Embryonic facial prominence (tissue), 1 donor: ENCODE measurements around the gene DUSP18.
"Not testable (repeated sequence)": the region's sequence is repeated elsewhere in the genome, so short reads cannot be mapped to it uniquely, and the experiment has no call there.

Experiments used
- DNase-seq: peaks from one replicate; pipeline ENCODE4 v3.0.0-alpha.2; 2016; ENCODE audit errors: extremely low spot score

Gene DUSP18

DNA sequence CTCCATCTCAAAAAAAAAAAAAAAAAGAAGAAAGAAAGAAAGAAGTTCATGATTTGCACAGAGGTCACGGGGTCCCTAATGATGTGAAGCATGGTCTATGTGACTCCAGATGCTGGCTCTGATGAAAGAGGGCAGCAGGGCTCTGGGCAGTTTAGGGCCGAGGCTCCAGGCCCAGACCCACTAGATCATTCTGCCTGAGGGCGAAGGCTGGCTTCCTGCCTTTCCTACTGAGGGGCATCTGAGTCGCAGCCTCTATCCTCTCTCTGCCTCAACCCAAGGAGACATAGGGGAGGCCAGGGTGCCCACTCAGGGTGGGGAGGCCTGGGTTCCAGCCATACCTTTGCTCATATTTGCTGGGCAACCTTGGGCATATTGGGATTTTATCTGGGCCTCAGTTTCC lies 27.3 kb downstream of the DUSP18 start:
- DNase-seq: no peak

GRCh38 chr22:30637701-30638114 lies 30.0 kb downstream of the DUSP18 start:
- no peak for DNase-seq

GRCh38 chr22:30636226-30637077 lies 31.2 kb downstream of the DUSP18 start:
- DNase-seq: no peak

DNA sequence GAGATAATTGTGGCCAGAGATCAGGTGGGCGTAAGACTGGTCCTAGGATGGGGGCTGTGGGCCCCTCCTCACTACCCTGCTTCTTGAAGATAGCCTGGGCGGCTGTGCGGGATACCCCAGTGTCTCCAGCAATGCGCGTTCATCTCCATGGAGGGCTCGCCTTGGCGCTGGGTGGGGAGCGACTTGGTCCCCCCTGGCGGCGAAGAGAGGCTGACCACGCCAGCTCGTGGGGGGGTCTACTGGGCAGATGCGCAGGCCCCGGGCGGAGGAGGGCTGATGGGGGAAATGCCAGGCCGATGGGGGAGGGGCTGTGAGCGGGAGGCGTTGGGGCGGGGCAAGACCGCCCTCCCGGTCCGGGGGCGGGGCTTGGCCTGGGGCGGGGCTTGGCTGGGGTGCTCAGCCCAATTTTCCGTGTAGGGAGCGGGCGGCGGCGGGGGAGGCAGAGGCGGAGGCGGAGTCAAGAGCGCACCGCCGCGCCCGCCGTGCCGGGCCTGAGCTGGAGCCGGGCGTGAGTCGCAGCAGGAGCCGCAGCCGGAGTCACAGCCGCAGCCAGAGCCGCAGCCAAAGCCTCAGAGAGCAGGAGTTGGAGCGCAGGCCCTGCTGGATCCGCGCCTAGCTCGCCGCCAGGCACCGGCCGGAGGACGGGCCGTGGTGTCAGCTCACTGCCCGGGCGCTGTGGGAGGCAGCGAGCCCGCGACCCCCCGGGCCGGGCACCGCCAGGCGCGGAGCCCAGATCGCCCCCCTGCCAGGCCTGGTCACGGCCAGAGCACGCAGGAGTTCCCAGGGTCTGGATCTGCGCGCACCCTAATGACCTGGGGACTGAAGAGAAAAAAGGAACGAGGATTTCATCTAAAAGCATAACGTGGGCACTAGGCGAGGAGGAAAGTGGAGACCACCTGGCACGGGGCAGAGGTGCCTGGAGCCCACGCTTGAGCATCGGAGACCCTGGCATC lies 32.1 kb downstream of the DUSP18 start, which contains the start of gene SLC35E4:
TSS of gene SLC35E4 (plus strand) at position 509 of the 953 bp plus-strand sequence. CDS start 670 bp downstream, outside the sequence.
- DNase-seq: peak; percentile 73

GRCh38 chr22:30634471-30635233 lies 33.0 kb downstream of the DUSP18 start:
- peak; percentile 37 for DNase-seq

DNA sequence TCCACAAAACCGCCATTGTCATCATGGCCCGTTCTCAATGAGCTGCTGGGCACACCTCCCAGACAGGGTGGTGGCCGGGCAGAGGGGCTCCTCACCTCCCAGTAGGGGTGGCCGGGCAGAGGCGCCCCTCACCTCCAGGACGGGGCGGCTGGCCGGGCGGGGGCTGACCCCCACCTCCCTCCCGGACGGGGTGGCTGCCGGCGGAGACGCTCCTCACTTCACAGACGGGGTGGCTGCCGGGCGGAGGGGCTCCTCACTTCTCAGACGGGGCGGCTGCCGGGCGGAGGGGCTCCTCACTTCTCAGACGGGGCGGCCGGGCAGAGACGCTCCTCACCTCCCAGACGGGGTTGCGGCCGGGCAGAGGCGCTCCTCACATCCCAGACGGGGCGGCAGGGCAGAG lies 36.2 kb downstream of the DUSP18 start:
- DNase-seq: not testable (repeated sequence)

- DNase-seq: no peak
Observed at GRCh38 chr22:30628491-30628890, 39.2 kb downstream of the DUSP18 start.

DNA sequence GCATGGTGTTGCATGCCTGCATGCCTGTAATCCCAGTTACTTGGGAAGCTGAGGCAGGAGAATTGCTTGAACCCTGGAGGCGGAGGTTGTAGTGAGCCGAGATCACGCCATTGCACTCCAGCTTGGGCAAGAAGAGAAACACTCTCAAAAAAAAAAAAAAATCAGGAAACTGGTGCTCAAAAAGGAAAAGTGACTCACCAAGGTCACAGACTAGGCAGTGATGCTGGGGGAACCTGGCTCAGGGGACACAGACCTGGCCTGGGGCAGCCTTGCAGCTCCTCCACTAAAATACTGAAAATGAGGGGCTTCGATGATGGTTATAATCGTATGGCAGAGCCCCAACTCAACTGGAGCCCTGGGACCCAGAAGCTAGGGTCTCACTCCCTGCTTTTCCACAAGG lies 40.2 kb downstream of the DUSP18 start:
- DNase-seq: no peak

GRCh38 chr22:30626413-30626812 lies 41.3 kb downstream of the DUSP18 start:
- no peak for DNase-seq

DNA sequence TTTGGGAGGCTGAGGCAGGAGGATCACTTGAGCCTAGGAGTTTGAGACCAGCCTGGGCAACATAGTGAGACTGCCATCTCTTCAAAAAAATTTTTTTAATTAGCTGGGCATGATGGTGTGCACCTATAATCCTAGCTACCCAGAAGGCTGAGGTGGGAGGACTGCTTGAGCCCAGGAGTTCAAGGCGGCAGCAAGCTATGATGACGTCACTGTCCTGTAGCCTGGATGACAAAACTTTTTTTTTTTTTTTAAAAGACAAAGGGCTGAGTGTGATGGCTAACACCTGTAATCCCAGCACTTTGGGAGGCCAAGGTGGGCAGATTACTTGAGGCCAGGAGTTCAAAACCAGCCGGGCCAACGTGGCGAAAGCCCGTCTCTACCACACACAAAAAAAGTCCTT lies 47.8 kb downstream of the DUSP18 start:
- DNase-seq: not testable (repeated sequence)

DNA sequence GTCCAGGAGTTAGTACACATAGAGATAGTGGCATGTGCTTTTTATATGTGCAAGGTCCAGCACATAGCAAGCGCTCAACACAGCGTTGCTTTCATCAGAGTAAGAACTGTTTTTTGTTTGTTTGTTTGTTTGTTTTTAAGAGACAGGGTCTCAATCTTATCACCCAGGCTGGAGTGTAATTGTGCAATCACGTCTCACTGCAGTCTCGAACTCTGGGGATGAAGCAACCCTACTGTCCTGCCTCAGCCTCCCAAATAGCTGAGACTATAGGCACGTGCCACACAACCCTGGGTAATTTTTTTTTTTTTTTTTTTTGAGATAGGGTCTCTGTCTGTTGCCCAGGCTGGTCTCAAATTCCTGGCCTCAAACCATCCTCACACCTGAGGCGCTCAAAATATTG lies 49.9 kb downstream of the DUSP18 start:
- no peak for DNase-seq

GRCh38 chr22:30615543-30615954 lies 52.1 kb downstream of the DUSP18 start:
- no peak for DNase-seq

- no peak for DNase-seq
Observed at GRCh38 chr22:30614879-30615278, 52.8 kb downstream of the DUSP18 start.

DNA sequence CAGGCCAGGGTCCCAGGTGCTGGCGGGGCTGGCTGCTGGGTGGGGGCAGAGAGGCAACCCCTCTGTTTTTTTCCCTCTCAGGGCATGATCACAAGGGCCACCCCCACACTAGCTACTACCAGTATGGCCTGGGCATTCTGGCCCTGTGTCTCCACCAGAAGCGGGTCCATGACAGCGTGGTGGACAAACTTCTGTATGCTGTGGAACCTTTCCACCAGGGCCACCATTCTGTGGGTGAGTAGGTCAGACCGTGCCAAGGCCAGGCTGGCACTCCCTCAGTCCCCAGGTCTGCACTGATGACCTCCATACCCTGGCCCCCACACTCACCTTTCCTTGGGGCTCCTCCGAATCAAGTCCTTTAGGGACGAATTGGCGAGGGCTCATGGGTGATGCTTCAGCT lies 53.4 kb downstream of the DUSP18 start:
- no peak for DNase-seq

GRCh38 chr22:30612789-30613188 lies 54.9 kb downstream of the DUSP18 start:
- DNase-seq: no peak
